AG20443 (cell line): ENCODE data around the gene MRE11.
A peak's percentile ranks its signal among the peaks of the same experiment; 100 is the strongest.

ENCODE experiments used
- DNase-seq: peaks from one replicate; pipeline ENCODE4 v3.0.0; 2012; ENCODE audit warnings: low spot score, mixed read lengths

MRE11 gene

DNA sequence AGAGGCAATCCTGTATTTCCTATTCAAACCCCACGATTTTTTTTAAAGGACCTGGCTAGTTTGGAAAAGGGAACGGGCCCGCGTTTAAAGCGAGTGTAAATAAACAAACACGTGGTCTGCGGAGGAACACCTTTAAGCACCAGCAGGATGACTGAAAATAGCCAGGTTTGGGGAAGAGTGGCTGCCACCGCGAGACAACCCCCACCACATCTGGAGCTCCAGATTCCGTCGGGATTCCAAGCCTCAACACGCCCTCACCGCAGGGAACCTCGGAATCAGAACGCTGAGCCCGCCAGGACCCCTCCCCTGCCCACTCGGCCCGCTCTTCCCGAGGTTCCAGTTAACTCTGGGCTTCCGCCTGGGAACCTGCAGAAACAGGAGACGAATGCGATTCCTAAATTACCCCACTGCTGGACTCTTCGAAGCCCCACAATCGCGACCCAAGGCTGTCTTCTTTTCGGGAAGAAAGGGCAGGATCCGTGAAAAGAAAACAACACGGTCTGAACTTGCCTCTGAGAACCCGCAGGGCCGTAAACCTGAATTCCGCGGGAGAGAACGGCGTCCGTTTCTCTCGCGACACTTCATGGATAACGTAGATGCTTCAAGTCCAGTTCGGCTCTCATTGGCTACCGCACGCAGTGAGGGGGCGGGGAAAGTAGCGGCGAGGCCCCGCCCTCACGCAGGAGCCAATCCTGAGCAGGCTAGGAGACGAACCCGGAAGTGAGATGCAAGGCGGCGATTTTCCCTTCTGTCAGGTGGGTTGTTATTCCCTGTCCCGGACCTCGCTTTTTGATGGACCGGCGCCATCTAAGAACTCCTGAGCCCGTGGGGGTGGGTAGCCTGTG lies at the start of gene MRE11, which contains the start of gene ANKRD49:
TSS of gene MRE11 (minus strand) at position 564 of the 845 bp plus-strand sequence. CDS start 1,043 bp downstream, outside the sequence.
TSS of gene ANKRD49 (plus strand) at position 704 of the 845 bp plus-strand sequence. CDS start 2,710 bp downstream, outside the sequence.
- peak; percentile 96 for DNase-seq

GRCh38 chr11:94539420-94539819 lies 45.8 kb upstream of the MRE11 start:
- no peak for DNase-seq

DNA sequence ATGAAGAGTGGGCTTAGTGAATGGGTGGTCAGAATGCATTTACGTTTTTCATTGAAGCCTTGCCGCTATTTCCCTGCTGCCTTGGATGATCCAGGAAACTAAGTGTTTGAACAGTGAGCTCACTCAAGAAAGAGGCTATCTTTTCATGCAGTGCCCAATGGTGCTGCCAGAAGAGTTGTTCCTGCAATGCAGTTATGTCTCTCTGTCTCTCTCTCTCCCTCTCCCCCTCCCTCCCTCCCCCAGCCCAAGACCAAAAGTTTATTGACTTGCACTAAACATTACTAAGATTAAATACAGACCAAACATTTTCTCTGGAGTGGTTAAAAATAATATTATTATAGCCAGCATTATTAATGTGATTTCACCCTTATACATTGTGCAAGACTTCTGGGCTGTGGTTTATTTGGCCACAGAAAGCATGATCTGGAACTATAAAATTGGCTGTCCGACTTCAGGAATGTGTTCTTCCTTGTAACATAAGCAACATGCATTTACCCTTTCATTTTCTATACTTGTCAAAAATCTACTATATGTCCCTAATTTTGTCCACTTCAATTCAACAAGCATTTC lies 43.5 kb upstream of the MRE11 start:
- peak; percentile 51 for DNase-seq

DNA sequence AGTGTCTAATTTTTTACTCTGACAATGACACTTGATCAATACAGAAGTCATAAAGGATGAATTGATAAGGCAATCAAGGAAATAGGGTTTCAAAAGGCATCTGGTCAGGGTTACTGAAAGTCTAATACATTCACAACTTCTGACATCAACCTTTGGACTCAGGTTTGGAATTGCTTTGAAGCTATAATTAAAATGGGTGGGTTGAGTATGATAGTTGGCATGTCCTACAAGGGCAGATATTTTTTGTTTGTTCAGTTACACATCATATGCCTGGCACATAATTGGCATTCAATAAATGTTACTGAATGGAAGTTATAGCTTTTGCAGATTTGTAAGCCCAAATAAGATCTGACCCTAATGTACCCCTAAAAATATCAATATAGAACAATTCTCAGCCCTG lies 42.7 kb upstream of the MRE11 start:
- no peak for DNase-seq

DNA sequence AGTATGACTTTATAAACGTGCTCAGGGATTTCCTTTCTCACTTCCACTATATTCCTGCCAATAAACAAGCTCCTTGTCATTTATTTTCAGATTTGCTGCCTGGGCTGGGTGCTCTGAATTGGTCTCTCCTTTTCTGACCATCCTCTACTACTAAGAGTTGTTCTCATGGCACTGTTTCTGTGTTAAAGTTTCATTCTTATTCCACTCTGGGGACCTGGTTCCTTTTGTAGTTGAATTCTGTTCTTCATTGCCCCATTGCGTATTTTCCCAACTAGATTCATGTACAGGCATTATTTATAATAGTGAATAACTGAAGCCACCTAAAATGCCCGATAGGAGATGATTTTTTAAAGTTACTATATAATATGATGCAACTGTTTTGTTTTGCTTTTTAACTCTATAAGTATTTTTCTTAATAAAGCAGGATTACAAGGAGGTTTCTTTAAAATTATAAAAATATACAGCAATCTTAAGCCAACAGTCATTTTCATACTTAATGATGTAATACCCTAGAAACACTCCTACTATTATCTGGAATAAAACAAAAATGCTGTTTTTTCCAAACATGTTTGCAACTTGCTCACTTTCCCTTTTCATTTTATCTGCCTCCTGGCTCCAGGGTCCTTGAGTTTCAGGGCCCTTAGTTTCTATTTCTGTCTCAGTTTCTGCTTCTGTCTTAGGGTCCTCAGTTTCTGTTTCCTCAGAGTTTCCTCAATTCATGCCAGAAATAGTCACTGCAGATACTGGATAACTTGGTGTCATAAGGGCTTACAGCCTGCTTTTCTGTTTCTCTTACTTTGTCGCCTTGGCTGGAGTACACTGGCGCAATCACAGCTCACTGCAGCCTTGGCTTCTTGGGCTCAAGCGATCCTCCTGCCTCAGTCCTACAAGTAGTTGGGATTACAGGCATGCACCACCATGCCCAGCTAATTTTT lies 40.3 kb upstream of the MRE11 start:
- DNase-seq, result no peak

DNA sequence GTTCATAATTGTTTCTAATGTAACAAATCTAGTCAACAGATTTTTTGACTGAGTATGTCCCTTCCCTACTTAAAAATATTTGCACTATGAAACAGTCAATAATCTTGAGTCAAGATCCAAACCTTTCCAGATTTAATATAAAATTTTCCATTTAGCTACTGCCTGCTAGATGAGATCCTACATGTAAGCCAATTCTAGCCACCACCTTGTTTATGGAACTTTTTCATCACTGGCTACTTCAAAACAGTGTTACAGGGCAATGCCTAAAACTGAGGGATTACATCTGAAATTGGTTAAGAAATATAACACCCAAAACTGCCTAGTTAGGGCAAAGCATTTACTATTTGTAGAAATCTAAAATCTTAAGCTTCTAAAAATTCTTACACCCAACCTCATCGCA lies 39.6 kb upstream of the MRE11 start:
- DNase-seq, result no peak

- no peak for DNase-seq
Observed at GRCh38 chr11:94532211-94532610, 38.6 kb upstream of the MRE11 start.

DNA sequence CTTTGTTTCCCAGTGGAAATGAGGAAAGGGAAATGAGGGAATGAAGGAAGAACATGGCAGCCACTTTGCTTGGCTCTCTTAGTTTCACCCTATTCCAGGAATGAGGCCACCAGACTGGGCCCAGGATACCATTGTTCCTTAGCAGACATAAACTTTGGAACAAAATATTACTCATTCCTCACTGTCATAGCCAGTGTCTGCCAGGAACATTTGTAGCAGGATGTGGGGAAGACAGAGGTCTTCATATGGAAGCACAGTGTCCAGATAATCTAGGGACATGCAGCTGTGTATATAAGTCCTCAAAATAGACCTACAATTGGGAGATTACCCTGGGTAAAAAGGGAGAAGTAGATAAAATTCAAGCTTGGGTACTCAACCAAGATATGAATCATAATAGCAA lies 34.9 kb upstream of the MRE11 start:
- no peak for DNase-seq

DNA sequence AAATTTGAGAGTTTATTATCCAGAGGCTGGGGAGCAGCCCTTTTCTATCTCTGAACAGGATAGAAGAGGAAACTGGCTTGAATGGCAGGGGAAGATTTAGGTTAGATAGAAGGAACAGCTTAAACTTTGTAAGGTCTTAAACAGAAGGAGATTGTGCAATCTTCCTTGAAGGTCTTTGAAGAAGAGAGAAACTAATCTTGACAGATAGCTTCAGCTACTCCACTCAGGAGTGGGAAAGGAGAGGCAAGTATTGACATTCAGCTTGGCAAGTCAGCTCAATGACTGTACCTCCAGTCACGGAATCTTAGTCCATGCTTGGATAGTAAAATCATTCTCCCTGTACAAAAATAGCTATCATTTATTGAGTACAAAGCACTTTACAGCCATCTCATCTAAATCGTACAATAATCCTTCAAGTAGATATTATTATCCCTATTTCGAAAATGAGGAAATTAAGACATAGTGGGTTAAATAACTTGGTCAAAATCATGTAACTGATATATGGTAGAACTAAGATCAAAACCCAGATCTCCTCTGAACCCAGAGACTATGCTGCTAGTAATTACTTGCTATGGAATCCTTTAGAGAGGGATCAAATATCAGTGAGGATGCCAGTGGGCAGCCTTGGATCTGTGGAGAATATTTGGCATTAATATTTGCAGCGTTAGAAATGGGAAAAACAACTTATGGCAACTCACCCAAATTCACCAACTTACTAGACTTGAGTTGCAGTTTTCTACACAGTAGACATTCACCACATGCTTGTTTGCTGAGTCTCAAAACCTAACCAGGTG lies 33.2 kb upstream of the MRE11 start:
- no peak for DNase-seq

GRCh38 chr11:94525546-94526324 lies 32.1 kb upstream of the MRE11 start:
- DNase-seq, result peak; percentile 44

- no peak for DNase-seq
Observed at GRCh38 chr11:94524341-94524740, 30.7 kb upstream of the MRE11 start.

DNA sequence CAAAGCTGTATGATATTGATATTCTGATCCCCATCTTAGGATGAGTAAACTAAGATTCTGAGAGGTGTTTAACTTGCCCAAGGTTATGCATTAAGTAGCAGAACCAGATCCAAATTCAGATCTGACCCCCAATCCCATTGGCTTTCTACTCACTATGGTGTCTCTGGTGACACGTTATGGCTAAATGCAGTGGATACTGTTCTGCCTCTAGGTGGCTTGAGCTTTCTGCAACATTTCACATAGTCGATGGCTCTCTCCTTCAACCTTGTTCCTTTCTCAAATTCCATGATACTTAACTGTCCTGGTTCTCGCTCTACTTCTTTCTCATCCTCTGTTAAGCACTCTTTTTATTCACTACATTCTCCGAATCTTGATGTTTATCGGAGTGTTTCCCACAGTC lies 28.0 kb upstream of the MRE11 start:
- peak; percentile 49 for DNase-seq

DNA sequence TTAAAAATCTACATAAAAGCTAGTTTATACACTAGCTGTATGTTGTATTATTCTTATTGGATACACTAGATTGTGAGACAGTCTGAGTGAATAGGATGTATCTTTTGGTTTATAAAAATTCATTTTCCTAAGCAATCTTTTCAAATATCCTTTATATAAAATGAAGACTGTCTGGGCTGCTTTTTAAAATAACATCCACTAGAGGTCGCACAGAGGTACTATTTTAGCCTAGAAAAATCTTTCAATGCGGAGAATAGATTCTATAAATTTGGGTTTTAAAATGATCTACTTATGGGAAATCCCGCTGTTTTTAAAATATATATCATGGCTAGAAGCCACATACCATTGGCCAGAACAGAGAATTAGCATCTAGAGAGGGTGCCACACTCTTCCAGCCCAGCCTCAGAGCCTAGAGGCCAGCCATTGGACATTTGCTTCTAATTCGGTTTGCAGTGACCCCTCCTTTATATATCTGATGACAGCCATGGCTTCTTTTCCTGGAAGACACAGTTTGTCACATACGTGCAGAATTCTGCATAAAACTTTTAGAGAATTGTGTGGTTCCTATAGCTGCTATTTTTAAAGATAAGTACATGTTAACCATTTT lies 25.9 kb upstream of the MRE11 start:
- peak; percentile 39 for DNase-seq

- DNase-seq, result no peak
Observed at GRCh38 chr11:94518300-94518699, 24.7 kb upstream of the MRE11 start.

GRCh38 chr11:94516725-94517124 lies 23.1 kb upstream of the MRE11 start:
- DNase-seq, result no peak

GRCh38 chr11:94515398-94515797 lies 21.8 kb upstream of the MRE11 start:
- no peak for DNase-seq

DNA sequence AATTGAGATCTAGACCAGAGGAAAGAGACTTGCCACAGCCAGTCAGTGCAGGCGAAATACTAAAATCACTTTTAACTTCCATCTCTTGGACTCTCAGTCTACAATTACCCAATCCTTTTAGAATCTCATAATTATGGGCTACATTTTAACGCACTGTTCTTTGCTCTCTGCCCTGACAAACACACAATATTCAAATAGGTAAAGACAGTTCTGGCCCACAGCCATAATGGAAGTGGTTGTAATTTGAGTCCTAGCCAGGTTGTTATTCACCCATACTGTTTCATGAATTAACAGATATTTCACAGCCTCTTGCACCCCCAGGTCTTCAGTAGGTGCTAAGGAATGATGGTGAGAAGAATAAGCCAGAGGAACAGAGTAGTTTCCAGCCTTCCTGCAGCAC lies 19.4 kb upstream of the MRE11 start:
- no peak for DNase-seq

GRCh38 chr11:94511932-94512781 lies 18.5 kb upstream of the MRE11 start, which contains the start of gene C11orf97:
Gene C11orf97 (plus strand): TSS chr11:94512461. CDS start chr11:94512529, 68 bp downstream.
- peak; percentile 83 for DNase-seq

GRCh38 chr11:94507485-94507884 lies 13.8 kb upstream of the MRE11 start:
- no peak for DNase-seq
